CD1c-positive myeloid dendritic cell (primary cell): ENCODE results near the gene TRIM37.
"Not testable (repeated sequence)": the region's sequence is repeated elsewhere in the genome, so short reads cannot be mapped to it uniquely, and the experiment has no call there.

Experiments used
- DNase-seq: peaks from one replicate; pipeline ENCODE4 v3.0.0-alpha.2; 2016; ENCODE audit errors: extremely low spot score

The TRIM37 gene, protein sequence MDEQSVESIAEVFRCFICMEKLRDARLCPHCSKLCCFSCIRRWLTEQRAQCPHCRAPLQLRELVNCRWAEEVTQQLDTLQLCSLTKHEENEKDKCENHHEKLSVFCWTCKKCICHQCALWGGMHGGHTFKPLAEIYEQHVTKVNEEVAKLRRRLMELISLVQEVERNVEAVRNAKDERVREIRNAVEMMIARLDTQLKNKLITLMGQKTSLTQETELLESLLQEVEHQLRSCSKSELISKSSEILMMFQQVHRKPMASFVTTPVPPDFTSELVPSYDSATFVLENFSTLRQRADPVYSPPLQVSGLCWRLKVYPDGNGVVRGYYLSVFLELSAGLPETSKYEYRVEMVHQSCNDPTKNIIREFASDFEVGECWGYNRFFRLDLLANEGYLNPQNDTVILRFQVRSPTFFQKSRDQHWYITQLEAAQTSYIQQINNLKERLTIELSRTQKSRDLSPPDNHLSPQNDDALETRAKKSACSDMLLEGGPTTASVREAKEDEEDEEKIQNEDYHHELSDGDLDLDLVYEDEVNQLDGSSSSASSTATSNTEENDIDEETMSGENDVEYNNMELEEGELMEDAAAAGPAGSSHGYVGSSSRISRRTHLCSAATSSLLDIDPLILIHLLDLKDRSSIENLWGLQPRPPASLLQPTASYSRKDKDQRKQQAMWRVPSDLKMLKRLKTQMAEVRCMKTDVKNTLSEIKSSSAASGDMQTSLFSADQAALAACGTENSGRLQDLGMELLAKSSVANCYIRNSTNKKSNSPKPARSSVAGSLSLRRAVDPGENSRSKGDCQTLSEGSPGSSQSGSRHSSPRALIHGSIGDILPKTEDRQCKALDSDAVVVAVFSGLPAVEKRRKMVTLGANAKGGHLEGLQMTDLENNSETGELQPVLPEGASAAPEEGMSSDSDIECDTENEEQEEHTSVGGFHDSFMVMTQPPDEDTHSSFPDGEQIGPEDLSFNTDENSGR

DNA sequence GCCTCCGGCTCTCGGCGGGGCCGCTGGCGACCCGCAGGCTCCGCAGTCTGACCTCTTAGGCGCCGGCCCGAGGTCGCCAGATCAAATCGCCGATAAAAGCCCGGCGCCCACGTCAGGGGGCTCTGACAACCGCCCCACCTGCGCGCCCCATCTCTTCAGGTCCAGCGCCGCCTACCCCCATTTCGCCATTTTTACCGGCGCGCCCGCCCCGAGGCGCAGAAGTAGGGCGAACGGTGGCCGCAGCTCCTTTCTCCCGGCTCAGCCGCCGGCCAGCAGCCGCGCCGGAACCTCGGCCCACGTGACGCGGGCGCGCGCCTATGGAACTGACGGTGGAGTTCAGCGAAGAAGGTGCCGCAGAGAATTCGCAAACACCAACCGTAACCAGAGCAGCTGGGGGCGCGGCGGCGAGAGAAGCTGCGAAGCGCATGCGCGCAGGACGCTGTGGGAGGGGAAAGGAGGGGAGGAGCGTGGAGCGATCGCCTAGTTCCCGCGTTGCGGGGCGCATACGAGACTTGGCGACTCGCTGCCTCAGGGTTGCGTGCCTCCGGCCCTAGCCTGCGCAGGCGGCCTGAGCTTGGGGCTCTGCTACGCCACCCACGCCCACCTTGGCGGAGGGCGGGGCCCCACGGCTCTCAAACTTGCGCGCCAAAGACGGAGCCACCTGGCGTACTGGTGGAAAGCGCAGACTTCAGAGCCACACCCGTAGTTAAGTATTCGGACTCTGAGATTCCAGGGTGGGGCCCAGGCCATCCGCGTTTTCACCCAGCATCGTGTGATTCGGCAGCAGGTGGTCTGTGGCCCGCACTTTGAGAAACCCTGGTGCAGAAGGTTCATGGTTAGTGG is at the start of gene TRIM37:
Gene TRIM37 (minus strand): TSS at position 418 of the 843 bp plus-strand sequence. CDS start 419 bp downstream, outside the sequence.
- peak; percentile 100 for DNase-seq

- peak; percentile 99 for DNase-seq
These were observed 48.9 kb upstream of the TRIM37 start, which contains the start of gene PRR11 for GRCh38 chr17:59155439-59156177. Gene PRR11, plus strand, starts transcription at chr17:59155746. Its CDS starts 14,007 bp downstream, at chr17:59169753.

GRCh38 chr17:59154721-59155438 is 48.2 kb upstream of the TRIM37 start, which contains the start of gene SKA2:
Gene SKA2, minus strand, starts transcription at chr17:59155186. Its CDS starts 23 bp downstream, at chr17:59155163.
- no peak for DNase-seq

DNA sequence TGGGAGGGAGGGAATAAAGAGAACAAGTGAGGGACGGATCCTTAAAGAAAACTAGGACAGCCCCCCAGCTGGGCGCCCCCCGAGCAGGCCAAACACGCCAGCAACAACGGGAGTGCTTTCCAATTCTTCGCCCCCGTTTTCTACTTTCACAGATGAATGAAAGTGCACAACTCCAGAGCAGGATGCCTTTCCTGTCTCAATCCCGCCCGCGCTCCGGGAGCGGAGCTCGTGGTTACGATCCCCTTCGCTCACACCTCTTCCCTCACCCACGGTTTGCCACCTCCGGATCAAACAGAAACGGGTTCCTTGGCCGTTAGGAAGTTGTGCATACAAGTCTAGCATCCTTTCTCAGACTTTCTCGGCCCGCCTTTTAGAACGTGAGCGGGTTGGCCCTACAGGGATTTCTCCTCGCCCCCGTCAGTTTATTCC is 47.6 kb upstream of the TRIM37 start:
- peak; percentile 51 for DNase-seq

- no peak for DNase-seq
These were observed 46.2 kb upstream of the TRIM37 start for GRCh38 chr17:59152925-59153324.

DNA sequence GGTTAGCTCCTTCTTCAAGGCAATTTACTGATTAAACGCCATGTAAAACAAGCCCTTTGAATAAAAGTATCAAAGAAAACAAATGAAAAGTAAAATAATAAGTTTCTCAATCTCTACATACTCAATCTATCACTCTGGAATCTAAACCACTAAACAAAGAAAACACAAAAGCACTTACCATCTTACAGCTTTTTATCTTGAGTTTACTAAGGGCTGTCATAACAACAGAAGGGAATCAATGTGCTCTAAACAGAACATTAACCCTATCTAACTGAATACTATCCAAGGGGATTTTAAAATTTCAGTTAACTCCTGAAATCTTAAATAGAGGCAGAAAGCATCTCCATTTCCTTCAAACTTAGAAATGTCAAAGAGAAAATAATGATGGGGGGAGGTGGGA is 44.9 kb upstream of the TRIM37 start:
- DNase-seq = no peak

- no peak for DNase-seq
These were observed 44.3 kb upstream of the TRIM37 start for GRCh38 chr17:59151006-59151405.

DNA sequence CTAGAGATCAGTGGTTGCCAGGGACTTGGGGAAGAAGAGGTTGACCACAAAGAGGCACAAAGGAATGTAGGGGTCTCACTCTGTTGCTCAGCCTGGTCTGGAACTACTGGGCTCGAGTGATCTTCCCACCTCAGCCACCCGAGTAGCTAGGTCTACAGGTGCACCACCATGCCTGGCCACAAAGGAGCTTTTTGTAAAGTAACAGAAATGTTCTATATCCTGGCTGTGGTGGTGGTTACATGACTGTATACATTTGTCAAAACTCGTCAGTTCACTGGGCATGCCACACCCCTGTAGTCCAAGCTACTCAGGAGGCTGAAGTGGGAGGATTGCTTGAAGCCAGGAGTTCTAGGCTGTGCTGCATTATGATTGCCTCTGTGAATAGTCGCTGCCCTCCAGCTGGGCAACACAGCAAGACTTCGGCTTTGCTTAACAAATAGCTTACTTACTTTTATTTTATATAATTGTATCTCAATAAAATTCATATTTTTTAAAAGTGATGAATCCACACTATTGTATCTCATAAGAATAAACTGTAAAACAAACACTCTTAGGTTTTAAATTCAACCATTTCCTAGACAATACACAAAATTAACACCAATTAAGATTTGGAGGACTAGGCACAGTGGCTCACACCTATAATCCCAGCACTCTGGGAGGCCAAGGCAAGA is 43.3 kb upstream of the TRIM37 start:
- no peak for DNase-seq

- no peak for DNase-seq
These were observed 42.4 kb upstream of the TRIM37 start for GRCh38 chr17:59149051-59149450.

DNA sequence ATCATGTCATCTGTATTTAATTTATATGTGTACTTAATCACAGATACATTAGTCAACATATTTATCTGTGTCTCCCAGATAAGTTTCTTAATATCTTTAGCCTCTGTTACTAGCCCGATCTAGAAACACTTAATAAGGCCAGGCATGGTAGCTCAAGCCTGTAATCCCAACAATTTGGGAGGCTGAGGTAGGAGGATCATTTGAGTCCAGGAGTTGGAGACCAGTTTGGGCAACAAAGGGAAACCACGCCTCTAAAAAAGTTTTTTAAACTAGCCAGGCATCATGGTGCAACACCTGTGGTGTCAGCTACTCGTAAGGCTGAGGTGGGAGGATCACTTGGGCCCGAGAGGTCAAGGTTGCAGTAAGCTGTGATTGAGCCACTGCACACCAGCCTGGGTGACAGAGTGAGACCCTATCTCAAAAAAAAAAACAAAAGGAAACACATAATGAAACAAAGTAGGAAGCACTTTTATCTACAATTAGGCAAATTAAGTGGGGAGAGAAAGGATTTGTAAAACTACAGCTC is 39.0 kb upstream of the TRIM37 start:
- no peak for DNase-seq

GRCh38 chr17:59141860-59142259 is 35.2 kb upstream of the TRIM37 start:
- DNase-seq = no peak

GRCh38 chr17:59139939-59140338 is 33.3 kb upstream of the TRIM37 start:
- no peak for DNase-seq

GRCh38 chr17:59138339-59138738 is 31.7 kb upstream of the TRIM37 start:
- not testable (repeated sequence) for DNase-seq

DNA sequence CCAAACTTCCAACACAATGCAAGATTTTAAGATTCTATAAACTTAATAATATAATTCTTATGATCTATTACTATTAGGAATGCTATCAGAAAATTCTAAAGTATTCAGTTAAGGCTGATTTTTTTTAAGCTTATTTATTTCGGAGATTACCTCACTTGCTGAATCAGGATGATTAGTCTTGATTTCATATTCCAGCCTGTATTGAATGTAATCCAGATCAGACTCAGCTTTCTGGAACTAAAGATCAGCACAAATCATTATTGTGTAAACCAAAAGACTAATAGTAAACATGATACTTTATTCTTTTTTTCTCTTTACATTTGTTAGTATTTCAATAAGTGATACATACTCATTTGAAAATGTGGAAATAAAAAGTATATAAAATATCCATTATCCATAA is 24.5 kb upstream of the TRIM37 start:
- DNase-seq = no peak

DNA sequence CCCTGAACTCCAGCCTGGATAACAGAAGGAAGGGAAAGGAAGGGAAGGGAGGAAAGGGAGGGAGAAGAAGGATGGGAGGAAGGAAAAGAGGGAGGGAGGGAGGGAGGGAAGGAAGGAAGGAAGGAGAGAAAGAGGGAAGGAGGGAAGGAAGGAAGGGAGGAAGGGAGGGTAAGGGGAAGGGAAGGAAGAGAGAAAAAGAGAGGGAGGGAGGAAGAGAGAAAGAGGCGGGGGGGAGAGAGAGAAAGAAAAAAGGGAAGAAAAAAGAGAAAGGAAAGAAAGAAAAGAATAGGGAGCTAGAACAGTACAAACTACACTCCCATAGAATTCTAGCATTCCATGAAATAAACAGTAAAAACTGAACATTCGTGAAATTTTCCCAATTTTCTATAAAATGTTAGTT is 23.1 kb upstream of the TRIM37 start:
- no peak for DNase-seq

GRCh38 chr17:59126809-59127417 is 20.2 kb upstream of the TRIM37 start:
- DNase-seq = no peak

GRCh38 chr17:59124665-59125064 is 18.0 kb upstream of the TRIM37 start:
- no peak for DNase-seq

DNA sequence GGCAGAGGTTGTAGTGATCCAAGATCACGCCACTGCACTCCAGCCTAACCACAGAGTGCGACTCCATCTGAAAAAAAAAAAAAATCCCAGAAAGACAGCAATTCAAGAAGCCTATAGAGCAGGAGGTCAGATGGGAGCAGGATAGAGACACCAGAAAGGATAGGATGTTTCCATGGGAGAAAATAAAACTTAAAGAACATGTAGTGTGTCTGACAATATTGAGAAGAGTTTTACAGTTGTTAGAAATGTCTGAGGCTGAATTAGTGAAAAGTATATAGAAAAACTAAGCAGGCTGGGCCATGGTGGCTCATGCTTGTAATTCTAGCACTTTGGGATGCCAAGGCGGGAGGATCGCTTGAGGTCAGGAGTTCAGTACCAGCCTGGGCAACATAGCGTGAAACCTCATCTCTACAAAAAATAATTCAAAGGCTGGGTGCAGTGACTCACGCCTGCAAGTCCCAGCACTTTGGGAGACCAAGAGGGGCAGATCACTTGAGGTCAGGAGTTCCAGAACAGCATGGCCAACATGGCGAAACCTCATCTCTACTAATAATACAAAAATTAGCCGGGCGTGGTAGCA is 15.3 kb upstream of the TRIM37 start:
- DNase-seq = no peak
